PC-3 (cell line): Measurements from ENCODE around the gene PROSER2. TPM values are rescaled to one million over a fixed set of nuclear protein-coding genes. Genes with fewer than 3 reads are reported as not detected.

Experiments
- ATAC-seq: fragments of 200-7000 bp; cut with Tn5 transposase; 2 replicates; pipeline ENCODE4 v1.9.1; 2020; ENCODE audit warnings: mild to moderate bottlenecking, moderate library complexity
- BruUV-seq: library from RNA; stranded (reverse); fragments of 400-500 nt; replicated peaks from 2 replicates; lab custom pipeline; 2021; lab: Mats Ljungman, UMichigan
- CTCF ChIA-PET: fragments of 300-600 bp; sonication (Branson Sonifier 250); formaldehyde crosslinking; loops from one replicate; lab custom pipeline; 2022; ENCODE audit warnings: antibody characterized with exemption; lab: Charles Lee
- POLR2A ChIA-PET: fragments of 300-600 bp; sonication (Branson Sonifier 250); formaldehyde crosslinking; loops from one replicate; lab custom pipeline; 2022; ENCODE audit warnings: antibody characterized with exemption; ENCODE audit not compliant: unreplicated experiment; lab: Charles Lee
- DNase-seq: peaks from one replicate; pipeline ENCODE4 v3.0.0-alpha.2; 2015
- H2AFZ ChIP-seq: fragments of 300-600 bp; sonication (generic); 2 replicates; pipeline ENCODE4 v1.6.0; 2016; ENCODE audit warnings: antibody characterized with exemption, low read length
- H3F3A ChIP-seq: fragments of 300-600 bp; sonication (generic); one replicate; pipeline ENCODE4 v1.6.0; 2017; ENCODE audit warnings: antibody characterized with exemption, low read length, control low read depth, mild to moderate bottlenecking; ENCODE audit not compliant: unreplicated experiment
- H3K27ac ChIP-seq: fragments of 300-600 bp; sonication (generic); 2 replicates; pipeline ENCODE4 v1.5.1; 2016; ENCODE audit warnings: mild to moderate bottlenecking, low read length
- H3K27me3 ChIP-seq: fragments of 300-600 bp; sonication (generic); 2 replicates; pipeline ENCODE4 v1.6.1; 2016; ENCODE audit warnings: low read length, mixed read lengths
- H3K36me3 ChIP-seq: fragments of 300-600 bp; sonication (generic); 2 replicates; pipeline ENCODE4 v1.6.1; 2016; ENCODE audit warnings: low read depth, mixed run types, low read length, mixed read lengths
- H3K4me1 ChIP-seq: fragments of 300-600 bp; sonication (generic); 2 replicates; pipeline ENCODE4 v1.5.1; 2016; ENCODE audit warnings: low read length; ENCODE audit not compliant: insufficient read depth
- H3K4me2 ChIP-seq: fragments of 300-600 bp; sonication (generic); 2 replicates; pipeline ENCODE4 v1.6.0; 2016; ENCODE audit warnings: low read length
- H3K4me3 ChIP-seq: fragments of 300-600 bp; sonication (generic); 2 replicates; pipeline ENCODE4 v1.5.1; 2016; ENCODE audit warnings: mild to moderate bottlenecking, low read length, mixed read lengths
- H3K79me2 ChIP-seq: fragments of 300-600 bp; sonication (generic); 2 replicates; pipeline ENCODE4 v1.6.1; 2017; ENCODE audit warnings: low read length, mixed read lengths
- H3K9ac ChIP-seq: fragments of 300-600 bp; sonication (generic); 2 replicates; pipeline ENCODE4 v1.6.0; 2016; ENCODE audit warnings: mild to moderate bottlenecking, low read length
- H3K9me2 ChIP-seq: fragments of 300-600 bp; sonication (generic); replicated peaks from 2 replicates; pipeline ENCODE4 v1.6.1; 2016; ENCODE audit warnings: mixed run types, low read length, mixed read lengths
- H3K9me3 ChIP-seq: fragments of 300-600 bp; sonication (generic); 2 replicates; pipeline ENCODE4 v1.6.1; 2016; ENCODE audit warnings: low read length, mixed read lengths
- H4K20me1 ChIP-seq: fragments of 300-600 bp; sonication (generic); 2 replicates; pipeline ENCODE4 v1.6.1; 2016; ENCODE audit warnings: low read length, mixed read lengths
- EZH2 ChIP-seq: fragments of 300-600 bp; sonication (generic); IDR thresholded peaks from one replicate; pipeline ENCODE4 v1.6.1; 2017; ENCODE audit warnings: antibody characterized with exemption, mild to moderate bottlenecking, low read length; ENCODE audit not compliant: unreplicated experiment
- EZH2phosphoT487 ChIP-seq: fragments of 300-600 bp; sonication (generic); IDR thresholded peaks from 2 replicates; pipeline ENCODE4 v1.6.1; 2018; ENCODE audit warnings: mild to moderate bottlenecking, antibody characterized with exemption, low read length, borderline replicate concordance
- intact Hi-C: fragments of 100-400 bp; cut with micrococcal nuclease; formaldehyde crosslinking; loops from 2 replicates; pipeline ENCODE4 v1.9.0; 2023
- total RNA-seq: library from RNA; depleted of rRNA; stranded (reverse); fragments of >200 nt; gene quantifications from 2 replicates; pipeline ENCODE4 v1.2.3, GENCODE V29; 2014
- TF ChIP-seq, protein P1 (sequence below): fragments of 300-600 bp; sonication (generic); conservative IDR thresholded peaks from 2 replicates; pipeline ENCODE4 v1.5.1; 2017; ENCODE audit warnings: antibody characterized with exemption, low read depth, mild to moderate bottlenecking, low read length

Gene PROSER2
- total RNA-seq, 1 experiment from 2014 or later, result 52.5 TPM

DNA sequence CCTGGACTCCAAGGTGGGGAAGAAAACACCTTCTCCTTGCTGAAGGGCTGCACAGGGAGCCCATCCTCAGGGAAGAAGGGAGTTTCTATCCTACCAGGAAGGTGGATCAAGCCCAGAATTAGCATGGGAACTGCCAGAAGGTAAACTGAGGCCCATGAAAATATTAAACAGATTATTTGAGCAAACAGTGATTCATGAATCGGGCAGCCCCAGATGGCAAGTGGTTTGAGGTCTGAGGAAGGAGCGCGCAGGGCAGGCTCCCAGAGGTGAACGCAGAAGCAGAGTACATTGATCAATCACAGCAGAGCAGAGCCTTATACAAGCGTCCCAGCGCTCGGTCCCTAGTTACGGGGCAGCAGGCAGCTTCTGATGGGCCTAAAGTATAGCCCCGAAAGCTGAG, 35.8 kb upstream of the PROSER2 start:
- ChIA-PET CTCF (interaction anchor here (0.5 kb wide), 1 partner anchor 298 kb away, joined by 8 read pairs; no protein-coding TSS in a partner anchor), POLR2A (no interaction called here)
- ATAC-seq (no peak), DNase-seq (no peak)
- no peak overlapping the region for H2AFZ ChIP-seq
- H3K9me3 ChIP-seq, result no peaks in the 10 kb centered on the region
- no peaks in the 10 kb centered on the region for H3K9me2 ChIP-seq
- no peak overlapping the region for H3K27ac ChIP-seq
- H3K36me3 ChIP-seq, result no peaks in the 10 kb centered on the region; the same call in 1 of the 2 replicates
- no peak overlapping the region for H3K9ac ChIP-seq
- TF ChIP-seq EZH2, result no peak
- TF ChIP-seq, protein P1, sequence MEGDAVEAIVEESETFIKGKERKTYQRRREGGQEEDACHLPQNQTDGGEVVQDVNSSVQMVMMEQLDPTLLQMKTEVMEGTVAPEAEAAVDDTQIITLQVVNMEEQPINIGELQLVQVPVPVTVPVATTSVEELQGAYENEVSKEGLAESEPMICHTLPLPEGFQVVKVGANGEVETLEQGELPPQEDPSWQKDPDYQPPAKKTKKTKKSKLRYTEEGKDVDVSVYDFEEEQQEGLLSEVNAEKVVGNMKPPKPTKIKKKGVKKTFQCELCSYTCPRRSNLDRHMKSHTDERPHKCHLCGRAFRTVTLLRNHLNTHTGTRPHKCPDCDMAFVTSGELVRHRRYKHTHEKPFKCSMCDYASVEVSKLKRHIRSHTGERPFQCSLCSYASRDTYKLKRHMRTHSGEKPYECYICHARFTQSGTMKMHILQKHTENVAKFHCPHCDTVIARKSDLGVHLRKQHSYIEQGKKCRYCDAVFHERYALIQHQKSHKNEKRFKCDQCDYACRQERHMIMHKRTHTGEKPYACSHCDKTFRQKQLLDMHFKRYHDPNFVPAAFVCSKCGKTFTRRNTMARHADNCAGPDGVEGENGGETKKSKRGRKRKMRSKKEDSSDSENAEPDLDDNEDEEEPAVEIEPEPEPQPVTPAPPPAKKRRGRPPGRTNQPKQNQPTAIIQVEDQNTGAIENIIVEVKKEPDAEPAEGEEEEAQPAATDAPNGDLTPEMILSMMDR, result no peak
- no peak for TF ChIP-seq EZH2phosphoT487
- no peak overlapping the region for H3K4me3 ChIP-seq
- H3K4me1 ChIP-seq, result no peaks in the 10 kb centered on the region
- no peaks in the 10 kb centered on the region for H4K20me1 ChIP-seq
- BruUV-seq, result no TSS peak
- H3K79me2 ChIP-seq, result no peaks in the 10 kb centered on the region
- H3K27me3 ChIP-seq, result no peaks in the 10 kb centered on the region
- intact Hi-C loops, result no loop called here
- no peaks in the 10 kb centered on the region for H3F3A ChIP-seq
- H3K4me2 ChIP-seq, result no peak overlapping the region

DNA sequence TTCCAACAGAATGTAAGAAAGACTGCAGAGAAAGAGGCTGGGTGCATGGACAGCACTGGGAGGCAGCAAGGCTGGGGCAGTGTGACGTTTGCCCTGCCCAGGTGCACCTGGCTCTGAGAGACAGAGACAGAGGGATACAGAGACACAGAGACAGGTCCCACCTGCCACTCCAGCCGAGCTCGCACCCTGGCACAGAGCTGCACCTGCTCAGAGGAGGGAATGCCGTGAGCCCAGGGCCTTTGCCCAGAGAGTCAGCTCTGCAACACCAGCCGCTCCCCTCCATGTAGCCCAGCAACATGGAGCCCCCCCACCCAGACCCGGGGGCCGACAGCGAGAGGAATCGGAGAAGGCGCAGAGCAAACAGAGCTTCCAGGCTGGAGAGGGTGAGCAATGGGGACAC, 35.3 kb upstream of the PROSER2 start:
- ChIA-PET CTCF (interaction anchor here (0.5 kb wide), 1 partner anchor 298 kb away, joined by 8 read pairs; no protein-coding TSS in a partner anchor), POLR2A (no interaction called here)
- ATAC-seq, result no peak
- no peaks in the 10 kb centered on the region for H3K27me3 ChIP-seq
- no peak overlapping the region for H3K4me3 ChIP-seq
- intact Hi-C loops, result no loop called here
- no peaks in the 10 kb centered on the region for H3K9me2 ChIP-seq
- no peak overlapping the region for H2AFZ ChIP-seq
- no peaks in the 10 kb centered on the region for H3F3A ChIP-seq
- H3K9me3 ChIP-seq, result no peaks in the 10 kb centered on the region
- DNase-seq, result no peak
- H3K79me2 ChIP-seq, result no peaks in the 10 kb centered on the region
- H4K20me1 ChIP-seq, result no peaks in the 10 kb centered on the region
- no TSS peak for BruUV-seq
- TF ChIP-seq, protein P1, result no peak
- TF ChIP-seq EZH2phosphoT487 (no peak), EZH2 (no peak)
- H3K4me2 ChIP-seq, result no peak overlapping the region
- H3K36me3 ChIP-seq, result no peaks in the 10 kb centered on the region; the same call in 1 of the 2 replicates
- H3K27ac ChIP-seq, result no peak overlapping the region
- H3K9ac ChIP-seq, result no peak overlapping the region
- H3K4me1 ChIP-seq, result no peaks in the 10 kb centered on the region

DNA sequence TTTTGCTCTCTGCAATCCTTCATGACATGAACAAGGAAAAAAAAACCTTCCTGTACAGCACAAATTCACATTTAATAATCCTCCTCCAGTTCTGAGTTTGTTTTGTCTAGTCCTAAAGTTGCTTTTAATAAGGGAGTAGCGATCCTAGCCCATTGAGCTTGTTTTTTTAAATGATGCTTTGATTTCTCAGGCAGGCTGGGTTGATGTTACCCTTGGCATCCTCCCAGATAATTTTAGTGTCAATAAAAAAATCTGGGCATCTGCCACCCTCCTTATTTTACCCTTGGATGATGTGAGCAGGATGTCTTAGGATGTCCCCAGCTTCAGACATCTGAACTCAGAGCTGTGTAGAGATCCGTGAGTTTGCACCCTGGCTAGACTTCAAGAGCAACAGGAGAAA, 33.9 kb upstream of the PROSER2 start:
- POLR2A ChIA-PET, result no interaction called here
- CTCF ChIA-PET, result no interaction called here

More for the DNA sequence above, 33.9 kb upstream of the PROSER2 start:
- H4K20me1 ChIP-seq, result no peaks in the 10 kb centered on the region
- H3K27me3 ChIP-seq, result no peaks in the 10 kb centered on the region
- DNase-seq (no peak), ATAC-seq (no peak)
- peaks cover 8% of the 10 kb centered on the region for H3K4me1 ChIP-seq
- BruUV-seq, result no TSS peak
- H3K79me2 ChIP-seq, result no peaks in the 10 kb centered on the region
- H3K9me2 ChIP-seq, result no peaks in the 10 kb centered on the region
- no peak overlapping the region for H3K9ac ChIP-seq
- no peak overlapping the region for H2AFZ ChIP-seq
- H3K4me3 ChIP-seq, result no peak overlapping the region
- H3K4me2 ChIP-seq, result no peak overlapping the region
- no peaks in the 10 kb centered on the region for H3K36me3 ChIP-seq
- intact Hi-C loops, result no loop called here
- TF ChIP-seq EZH2phosphoT487, result no peak
- TF ChIP-seq, protein P1, result no peak
- TF ChIP-seq EZH2, result no peak
- H3F3A ChIP-seq, result no peaks in the 10 kb centered on the region
- H3K27ac ChIP-seq, result no peak overlapping the region
- no peaks in the 10 kb centered on the region for H3K9me3 ChIP-seq
